HG02610 (cell line): ENCODE results near the gene GPA33.

ENCODE experiments used
- ATAC-seq: cut with Tn5 transposase; IDR thresholded peaks from one replicate; pipeline ENCODE4 v1.9.1; 2021; ENCODE audit warnings: mild to moderate bottlenecking, moderate library complexity; ENCODE audit not compliant: unreplicated experiment

The GPA33 gene

DNA sequence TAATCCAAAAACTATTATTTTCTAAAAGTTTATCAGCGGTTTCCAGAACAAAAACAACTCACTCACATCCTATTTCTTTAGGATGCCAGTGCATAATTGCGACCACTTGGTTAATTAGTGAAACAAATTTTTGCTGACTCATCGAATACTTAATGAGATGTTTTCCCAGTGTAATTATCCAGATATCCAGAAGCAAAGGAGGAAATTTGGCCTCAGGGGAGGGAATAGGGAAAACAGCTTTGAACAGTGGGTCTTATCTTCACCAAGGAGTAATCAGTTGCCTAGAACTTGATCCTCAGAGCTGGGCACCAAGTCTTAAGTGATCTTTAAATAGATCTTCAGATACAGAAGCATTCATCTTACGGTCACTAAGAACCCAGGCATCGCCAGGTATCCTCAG is 28.0 kb upstream of the GPA33 start:
- ATAC-seq = no peak

DNA sequence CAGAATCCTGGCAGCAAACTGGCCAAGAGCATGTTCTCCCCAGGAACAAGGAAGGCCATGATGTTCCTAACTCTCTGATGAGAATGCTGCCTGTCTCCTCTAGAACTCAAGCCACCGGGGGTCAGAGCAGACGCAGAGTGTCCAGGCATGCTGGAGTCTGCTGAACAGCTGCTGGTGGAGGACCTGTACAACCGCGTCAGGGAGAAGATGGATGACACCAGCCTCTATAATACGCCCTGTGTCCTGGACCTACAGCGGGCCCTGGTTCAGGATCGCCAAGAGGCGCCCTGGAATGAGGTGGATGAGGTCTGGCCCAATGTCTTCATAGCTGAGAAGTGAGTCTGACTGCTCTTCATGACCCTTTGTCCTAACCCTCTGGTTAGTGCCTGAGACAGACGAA is 27.0 kb upstream of the GPA33 start:
- ATAC-seq = no peak

DNA sequence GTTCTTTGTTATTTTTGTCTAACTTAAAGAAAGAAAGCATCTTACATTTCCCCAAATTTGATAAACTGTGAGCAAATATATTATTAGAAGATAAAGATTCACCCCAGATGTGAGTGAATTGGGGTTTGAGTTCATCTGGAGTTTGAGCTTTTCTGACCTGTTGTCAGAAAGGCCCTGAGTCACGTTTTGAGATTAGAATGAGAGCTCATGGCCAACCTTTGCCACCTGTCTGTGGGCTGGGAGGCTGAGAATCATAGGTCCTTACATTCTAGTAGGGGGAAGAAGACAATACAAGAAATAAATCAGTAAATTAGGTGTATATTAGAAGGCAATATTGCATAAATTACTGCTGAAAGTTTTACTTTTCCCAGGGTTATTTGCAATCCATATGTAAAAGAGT is 26.0 kb upstream of the GPA33 start:
- ATAC-seq = no peak

DNA sequence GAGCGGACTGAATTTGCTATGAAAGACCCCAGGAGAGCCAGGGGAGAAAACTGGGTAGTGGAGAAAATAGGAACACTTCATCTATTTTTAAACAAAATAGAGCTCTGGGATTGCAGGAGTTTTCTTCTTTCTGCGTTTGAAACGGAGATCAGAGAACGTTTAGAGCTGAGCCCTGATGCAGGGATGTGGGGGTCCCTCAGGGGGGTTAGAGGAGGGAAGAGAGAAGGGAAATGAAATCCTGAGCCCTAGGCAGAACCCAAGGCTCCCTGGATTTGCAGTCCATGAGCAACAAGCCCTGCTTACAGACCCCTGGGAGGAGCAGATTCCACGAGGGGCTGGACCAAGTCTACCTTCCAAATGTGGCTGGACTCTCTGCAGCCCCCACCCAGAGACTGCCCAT is 25.5 kb upstream of the GPA33 start:
- no peak for ATAC-seq

DNA sequence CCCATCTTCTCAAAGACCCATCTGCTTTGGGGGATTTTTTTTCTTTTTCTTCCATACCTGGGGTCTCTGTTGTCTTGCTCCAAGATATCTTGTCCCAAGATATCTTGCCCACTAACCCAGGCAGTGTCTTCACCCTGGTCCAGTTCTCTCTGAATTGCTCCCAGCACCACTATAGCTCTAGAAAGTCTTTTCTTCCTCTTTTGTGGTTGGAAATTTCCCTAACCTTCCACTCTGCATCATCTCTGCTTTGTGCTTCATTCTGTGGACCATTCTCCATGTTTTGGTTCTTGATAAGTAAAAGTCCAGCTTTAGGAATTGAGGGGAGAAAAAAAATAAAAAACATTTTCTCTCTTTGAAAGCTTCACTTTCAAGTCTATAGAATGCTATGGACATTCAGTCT is 24.5 kb upstream of the GPA33 start:
- no peak for ATAC-seq

DNA sequence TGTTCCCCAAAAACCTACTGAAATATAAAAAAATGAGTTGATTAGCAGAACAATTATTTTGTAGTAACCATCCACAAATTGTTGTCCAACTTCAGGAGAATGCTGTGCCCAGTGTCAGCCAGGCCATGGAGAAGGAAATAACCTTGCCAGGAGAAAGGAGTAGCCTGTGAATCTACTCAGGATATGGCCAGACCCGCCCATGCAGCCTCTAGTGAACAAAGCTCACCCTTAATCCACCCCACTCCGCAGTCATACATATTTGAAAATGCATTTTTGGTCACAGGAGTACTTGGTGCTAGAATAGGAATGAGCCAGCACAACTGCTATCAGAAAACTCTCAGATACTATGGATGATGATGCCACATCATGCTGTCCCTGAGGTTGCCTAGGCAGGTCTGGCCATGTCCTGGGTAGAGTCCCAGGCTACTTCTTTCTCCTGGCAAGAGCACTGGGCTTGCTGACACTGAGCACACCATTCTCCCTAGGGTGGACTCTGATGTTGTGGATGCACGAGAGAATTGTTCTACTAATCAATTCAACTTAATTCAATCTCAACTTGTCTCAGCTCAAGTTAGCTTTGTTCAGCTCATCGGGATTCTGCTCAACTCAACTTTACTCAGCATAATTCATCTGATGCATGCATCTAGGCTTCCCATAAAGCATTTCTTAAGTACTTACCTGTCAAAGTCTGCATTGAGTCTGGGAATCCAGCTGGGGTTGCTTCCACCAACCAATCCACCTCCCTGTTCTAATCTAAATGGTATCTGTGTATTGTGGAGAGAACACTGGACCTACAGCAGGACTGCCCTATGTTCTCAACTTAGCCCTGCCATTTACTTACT is 21.9 kb upstream of the GPA33 start:
- ATAC-seq = no peak

DNA sequence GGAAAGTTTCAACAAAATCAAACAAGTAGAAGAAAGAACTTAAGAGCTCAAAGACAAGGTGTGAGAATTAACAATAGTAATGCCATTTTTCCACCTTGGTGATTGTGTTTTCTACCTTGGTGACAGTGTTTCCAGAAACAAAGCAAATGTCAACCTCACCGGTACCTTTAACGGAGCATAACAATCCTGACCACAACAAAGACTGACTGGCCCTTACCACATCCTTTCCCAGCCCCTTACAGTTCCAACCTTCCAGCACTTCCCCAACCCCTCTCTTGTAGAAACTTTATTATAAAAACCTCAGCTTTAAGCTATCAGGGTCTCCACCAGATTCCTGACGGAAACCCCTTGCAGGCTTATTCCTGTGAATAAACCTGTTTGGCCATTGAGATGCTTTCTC is 20.4 kb upstream of the GPA33 start:
- peak; percentile 87 for ATAC-seq

DNA sequence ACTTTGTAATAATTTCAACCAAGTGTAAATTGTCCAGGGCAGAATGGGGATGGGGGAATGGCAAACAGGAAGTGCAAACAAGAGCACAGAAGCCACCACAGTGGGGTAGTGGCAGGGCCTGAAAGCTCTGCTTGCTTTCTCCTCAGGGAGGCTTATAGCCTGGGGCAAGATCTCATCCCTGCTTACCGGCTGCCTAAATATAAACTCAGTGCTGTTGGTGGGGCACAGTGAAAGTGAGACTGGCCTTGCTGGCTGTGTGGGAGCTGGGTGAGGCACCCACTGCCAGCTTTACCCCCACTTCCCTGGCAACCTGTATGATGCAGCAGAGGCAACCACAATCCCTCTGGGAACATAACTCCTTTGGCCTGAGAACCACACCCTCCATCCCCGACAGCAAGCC is 18.9 kb upstream of the GPA33 start:
- ATAC-seq = no peak

DNA sequence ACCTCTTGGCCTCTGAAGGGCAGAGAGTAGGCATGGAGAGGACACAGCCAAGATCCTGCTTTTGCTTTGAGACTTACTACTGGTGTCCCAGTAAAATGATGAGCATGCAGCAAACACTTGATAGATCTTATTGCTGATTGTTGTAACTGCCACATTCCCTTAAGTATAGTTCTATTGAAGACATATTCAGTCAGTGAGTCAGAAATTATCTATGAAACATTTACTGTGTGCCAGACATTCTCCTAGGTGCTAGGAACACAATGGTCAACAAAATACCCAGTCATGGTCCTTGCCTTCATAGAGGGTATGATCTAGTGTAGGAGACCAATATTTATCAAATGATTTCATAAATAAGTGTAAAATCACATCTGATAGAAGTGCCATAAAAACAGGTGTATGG is 17.3 kb upstream of the GPA33 start:
- no peak for ATAC-seq

DNA sequence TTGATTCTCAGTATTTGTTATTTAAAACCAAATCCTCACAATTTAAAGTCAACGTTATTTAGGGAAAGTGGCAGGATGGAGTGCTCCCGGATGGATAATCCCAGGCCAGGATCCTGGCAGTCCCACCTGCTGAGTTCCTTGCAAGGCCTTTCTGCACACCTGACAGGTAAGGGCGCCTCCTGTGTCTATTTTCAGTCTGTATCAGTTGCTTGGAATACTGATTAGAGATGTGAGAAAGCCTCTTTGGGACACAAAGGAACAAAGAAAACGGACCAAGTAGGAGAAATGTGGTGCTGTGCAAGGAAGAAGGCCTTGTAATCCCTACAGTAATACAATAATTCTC is 15.9 kb upstream of the GPA33 start:
- no peak for ATAC-seq

DNA sequence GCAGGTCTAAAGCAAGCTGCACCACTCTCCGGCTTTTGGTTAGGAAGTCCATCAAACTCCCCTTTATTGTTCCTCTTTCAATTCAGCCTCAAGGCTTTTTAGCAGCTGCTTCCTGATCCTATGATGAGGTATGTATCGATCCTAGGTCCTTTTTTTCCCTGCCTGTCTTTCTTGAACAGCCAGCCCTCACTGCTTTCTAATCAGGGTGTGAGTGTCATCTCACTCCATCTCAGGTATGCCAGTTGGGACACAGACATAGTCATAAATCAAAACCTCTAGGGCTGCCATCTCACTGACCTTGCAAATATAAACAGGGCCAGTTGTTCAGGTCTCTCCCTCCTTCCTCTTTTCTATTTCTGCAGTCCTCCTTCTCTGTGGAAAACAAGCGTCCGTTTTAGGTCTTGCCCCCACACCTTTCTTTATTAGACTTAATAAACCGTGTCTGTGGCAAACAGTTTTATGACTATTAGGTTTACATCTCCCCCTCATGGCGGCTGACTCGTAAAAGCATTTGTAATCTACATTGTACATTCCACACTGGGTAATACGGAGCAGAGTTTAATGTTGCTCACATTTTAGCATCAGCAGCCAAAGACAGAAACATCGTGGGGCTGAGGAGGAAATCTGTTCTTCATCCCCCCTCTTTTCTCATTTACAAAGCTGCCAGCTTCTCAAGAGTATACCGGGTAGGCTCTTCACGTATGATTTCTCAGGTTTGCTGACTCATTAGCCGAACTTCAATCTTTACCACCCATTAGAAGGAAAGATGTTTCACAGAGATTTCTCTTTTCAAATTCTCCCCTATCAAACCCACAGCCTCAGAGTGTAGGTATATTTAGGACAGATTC is 15.3 kb upstream of the GPA33 start:
- ATAC-seq = no peak

DNA sequence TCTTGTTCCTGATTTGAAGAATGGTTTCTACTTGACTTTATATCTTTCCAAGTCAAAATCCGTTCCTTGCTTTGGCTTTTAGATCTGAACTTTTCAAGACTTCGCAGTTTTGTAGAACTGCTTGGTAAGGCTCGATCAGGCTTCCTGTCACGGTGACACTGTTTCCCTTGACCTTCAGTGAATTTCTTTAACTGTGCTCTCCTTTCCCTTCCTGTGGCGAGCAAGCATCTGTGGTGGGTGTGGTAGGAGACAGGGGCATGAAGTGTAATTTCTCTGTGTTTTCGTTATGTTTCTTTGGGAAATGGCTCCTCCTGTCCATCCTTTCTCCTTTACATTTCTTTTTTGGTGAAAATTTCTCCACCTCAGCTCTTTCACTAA is 14.1 kb upstream of the GPA33 start:
- ATAC-seq = peak; percentile 56

DNA sequence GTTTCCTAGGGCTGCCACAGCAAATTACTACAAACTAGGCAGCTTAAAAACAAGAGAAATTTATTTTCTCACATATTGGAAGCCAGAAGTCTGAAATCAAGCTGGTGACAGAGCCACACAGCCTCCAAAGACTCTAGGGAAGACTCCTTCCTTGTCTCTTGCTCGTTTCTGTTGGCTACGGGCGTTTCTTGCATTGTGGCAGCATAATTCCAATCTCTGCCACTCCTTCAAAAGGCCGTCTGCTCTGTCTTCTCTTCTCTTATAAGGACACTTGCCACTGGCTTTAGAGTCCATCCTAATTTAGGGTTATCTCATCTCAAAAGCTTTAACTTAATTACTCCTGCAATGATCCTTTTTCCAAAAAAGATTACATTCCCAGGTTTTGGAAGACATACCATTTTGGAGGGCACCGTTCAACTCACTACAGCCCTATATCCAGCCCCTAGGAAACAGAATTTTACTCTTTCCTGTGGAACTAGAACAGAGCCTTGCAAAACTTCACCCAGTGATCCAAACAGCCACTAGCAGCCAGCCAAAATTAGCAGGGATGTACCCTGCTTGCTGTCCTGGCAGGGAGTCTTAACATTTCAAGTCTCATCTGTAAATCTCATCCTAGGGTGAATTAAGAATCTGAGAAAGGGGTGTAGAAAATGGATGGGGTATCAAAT is 12.9 kb upstream of the GPA33 start:
- ATAC-seq = no peak

DNA sequence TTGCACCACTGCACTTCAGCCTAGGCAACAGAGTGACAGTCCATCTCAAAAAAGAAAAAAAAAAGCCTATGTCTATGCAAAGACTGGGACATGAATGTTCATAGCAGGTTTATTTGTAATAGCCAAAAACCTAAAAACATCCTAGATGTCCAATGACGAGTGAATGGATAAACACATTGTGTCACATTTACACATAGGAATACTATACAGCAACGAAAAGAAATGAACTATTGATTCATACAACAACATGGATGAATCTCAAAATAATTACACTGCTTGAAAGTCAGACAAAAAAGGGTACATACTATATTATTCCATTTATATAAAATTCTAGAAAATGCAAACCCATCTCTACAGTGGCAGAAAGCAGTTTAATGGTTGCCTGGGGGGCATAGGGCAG is 11.6 kb upstream of the GPA33 start:
- no peak for ATAC-seq

DNA sequence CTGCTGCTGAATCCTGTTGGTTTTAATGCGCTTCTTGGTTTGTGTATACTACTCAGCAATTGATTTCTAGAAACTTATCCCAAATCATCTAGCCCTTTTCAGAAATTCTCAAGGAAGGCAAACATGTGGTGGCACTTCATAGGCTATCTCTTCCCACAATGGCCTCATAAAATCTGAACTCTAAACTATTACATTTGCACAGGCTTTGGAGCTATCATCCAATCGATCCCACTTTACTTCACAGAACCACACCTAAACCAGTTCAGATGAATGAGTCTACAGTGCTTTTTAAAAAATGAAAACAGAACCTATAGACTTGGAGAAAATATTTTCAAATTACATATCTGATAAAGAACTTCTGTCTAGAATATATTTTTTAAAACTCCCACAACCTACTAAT is 10.6 kb upstream of the GPA33 start:
- no peak for ATAC-seq

DNA sequence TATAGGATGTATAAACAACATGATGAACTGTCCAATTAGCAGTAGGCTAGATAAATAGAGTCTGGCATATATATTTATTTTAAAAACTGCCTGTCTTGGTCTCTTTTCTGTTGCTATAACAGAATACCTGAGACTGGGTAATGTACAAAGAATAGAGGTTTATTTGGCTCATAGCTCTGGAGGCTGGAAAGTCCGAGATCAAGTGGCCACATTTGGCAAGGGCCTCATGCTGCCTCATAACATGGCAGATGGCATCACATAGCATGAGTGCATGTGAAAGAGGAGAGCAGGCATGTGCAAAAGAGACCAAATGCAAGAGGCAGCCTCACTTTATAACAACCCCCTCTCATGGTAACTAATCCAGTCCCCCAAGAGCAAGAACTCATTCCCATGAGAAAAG is 9.7 kb upstream of the GPA33 start:
- no peak for ATAC-seq

DNA sequence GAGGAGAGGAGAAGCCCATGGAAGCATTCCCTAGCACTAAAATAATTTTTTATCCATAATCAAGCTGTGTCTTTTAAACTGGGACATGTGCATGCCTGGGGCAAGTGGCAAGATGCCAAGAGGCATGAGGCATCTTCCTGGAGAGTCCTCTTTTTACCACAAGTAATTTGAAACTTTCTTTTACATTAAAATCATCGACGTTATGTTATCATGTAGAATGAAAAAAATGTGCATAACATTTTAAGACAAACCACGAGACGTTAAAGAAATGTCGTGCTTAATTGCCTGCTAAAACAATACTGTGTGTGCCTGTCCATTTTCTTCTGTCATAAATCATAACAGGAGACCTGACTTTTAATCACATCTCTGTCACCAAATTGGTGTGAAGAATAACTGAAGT is 5.2 kb upstream of the GPA33 start:
- ATAC-seq = no peak

DNA sequence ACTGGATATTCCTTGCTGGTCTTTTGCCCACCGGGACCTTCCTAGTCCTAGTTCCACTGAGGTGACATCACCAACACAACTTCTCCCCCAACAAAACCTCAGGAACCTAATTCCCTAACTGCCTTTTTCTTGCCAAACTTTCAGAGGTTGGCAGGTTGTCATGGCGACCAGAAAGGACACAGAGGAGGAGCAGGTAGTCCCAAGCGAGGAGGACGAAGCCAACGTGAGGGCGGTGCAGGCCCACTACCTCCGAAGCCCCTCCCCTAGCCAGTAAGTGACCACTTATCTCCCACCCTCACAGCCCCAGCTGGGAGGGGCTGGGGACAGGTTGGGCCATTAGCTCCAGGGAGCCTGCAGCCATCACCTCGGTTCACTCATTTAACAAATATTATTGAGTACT is 4.5 kb upstream of the GPA33 start:
- ATAC-seq = no peak

DNA sequence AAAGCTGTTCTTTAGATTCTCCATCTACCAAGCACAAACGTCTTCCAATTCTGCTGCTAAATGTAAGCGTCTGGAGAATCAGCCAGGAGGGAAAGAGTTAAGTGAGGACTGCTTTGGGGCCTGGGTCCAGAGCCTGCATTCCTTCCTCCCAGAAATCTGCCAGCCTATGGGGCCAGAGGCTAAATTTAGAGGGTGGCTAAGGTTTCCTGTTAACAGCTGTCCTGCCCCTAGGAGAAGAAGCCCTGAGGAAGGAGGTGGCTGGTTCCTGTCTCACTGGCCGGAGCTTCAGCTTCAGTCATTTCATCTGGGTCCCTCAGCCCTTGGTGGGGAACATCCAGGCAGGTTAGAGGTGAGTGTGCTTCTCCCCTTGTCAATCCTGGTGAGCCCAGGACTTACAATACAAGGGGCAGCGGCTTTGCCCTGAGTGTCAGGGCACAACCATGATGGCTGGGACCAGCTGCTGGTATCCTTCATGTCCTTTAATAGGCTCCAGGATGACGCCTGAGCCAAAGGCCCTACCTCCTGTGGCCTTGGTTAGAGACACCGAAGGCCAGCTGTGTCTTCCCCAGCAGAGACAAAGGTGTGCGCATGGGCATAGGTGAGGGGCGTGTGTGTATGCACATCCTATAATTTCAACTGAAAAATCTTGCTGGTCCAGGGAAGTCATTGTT is 3.8 kb upstream of the GPA33 start, which contains the start of gene STYXL2:
Gene STYXL2 (plus strand): TSS at position 230 of the 671 bp plus-strand sequence. CDS start 775 bp downstream, outside the sequence.
- ATAC-seq = no peak

DNA sequence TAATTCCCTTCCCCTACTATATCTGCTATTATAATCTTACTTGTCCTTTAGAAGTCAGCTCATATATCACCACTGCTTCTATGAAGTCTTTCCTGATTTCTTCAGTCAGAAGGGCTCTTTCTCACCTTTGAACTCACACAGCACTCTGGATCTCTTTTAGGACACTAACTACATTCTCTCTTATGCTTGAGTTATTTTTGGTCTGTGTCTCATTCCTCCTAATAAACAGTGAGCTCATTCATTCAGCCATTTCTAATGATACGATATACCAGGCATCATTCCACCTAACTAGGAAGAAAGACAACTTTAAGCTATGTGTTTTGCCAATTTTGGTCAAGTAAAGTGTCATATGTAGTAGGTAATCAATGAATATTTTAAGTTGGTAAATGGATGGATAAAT is 2.5 kb upstream of the GPA33 start:
- no peak for ATAC-seq

DNA sequence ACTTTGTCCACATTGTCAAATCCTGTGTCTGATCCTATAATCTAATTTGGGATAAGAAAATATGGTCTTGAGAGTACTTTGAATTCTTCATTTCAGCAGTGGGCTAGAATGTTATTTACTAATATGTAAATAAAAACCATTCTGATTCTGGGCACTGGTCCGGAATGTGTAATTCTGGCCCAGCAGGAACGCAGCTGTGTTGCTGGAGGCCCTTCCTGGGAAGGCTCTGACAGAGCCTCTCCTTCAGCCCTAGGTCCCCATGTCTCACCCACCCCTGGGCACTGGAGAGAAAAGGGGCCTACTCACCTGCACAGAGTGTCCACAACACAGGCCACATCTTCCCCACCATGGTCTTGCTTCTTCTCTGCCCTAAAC is 251 bp downstream of the GPA33 start:
- no peak for ATAC-seq
